HG03575 (cell line): ENCODE results near the gene ADGRD2.

Experiments
- ATAC-seq: cut with Tn5 transposase; IDR thresholded peaks from one replicate; pipeline ENCODE4 v1.9.1; 2021; ENCODE audit not compliant: unreplicated experiment, insufficient number of reproducible peaks, low FRiP score; ENCODE audit errors: extremely low read depth

The ADGRD2 gene

DNA sequence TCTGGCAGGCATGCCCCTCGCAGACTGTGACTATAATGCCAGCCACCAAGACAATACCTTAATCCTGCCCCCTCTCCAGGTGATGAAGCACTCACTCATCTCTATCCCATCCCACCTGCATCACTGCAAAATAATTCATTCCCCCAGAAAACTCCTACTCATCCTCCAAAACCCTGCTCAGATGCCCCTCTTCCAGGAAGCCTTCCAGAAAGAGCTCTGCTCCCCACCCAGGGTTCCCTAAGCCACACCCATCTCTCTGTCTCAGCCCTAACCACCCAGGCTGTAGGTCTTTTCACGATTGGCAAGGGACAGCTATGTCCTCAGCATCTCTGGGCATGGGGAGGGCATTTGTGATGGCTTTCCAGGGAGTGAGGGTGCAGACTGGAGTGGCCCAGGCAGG, 39.8 kb downstream of the ADGRD2 start:
- no peak for ATAC-seq

DNA sequence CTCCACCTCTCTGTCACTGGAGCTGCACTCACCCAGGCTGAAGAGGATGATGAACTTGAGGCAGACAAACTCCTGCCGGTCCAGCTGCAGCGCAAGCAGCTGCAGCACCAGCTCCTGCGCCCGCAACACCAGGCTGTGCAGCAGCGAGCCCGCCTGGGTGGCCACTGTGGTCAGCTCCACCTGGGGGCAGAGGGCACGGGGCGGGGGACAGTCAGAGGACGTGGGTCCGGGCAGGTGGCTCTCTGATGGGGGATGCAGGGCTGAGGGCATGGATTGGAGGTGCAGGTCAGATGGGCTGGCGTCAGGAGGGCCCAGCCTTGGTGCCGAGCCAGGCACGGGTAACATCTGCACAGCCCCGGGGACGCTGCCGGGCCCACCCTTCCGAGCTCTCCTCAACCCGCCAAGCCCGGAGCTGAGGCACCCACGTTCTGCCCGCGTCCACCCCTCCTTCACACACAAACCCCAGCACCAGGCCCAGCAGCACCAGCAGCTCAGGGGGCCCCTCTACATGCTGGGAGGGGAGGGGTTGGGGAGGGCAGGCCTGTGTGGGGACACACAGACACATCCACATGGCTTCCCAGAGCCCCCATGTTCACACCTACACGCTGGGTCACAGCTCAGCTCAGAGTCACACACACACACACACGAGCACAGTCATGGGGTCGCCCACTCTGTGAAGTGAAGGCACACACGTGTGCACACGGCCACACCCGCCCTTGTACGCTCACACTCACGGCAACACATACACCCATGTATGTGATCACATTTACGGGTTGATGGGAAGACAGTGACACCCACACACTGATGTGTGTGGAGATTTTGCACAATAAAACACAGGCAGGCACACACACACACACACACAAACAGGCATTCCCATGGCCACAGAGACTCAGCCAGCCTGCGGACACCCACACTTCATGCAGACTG, 41.1 kb downstream of the ADGRD2 start:
- no peak for ATAC-seq

DNA sequence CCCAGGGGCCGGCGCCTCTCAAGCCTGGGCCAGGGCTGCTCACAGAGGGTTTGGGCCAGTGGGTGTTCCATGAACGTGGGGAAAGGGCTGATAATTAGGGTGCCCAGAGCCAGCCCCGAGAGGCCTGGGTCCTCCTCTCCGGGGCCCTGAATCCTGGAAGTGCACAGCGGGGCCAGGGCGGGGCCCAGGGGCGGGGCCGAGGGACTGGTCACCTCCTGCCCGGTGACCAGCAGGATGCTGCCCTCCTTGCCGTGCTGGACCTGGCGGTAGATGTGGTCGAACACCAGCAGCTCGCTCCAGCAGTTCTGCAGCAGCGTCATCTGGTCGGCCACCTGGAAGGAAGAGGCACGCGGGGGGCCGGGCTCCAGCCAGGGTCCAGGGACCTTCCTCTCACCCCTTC, 42.6 kb downstream of the ADGRD2 start:
- no peak for ATAC-seq

DNA sequence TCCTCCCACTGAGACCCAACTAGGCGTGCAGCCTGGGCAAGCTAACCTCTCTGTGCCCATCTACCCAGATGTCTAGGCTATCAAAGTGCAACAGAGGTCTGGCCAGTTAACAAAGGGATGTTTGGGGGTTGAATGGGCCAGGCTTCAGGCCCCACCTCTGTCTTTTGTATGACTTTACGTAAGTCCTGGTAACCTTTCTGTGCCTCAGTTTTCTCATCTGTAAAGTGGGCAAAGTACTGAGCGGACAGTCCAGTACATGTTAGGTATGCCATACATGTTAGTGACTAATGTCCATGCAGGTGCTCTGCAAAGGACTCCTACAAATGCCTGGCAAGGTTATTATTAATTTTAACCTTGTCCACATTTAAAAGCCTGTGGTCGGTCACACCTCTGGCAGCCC, 43.0 kb downstream of the ADGRD2 start:
- ATAC-seq, result no peak

DNA sequence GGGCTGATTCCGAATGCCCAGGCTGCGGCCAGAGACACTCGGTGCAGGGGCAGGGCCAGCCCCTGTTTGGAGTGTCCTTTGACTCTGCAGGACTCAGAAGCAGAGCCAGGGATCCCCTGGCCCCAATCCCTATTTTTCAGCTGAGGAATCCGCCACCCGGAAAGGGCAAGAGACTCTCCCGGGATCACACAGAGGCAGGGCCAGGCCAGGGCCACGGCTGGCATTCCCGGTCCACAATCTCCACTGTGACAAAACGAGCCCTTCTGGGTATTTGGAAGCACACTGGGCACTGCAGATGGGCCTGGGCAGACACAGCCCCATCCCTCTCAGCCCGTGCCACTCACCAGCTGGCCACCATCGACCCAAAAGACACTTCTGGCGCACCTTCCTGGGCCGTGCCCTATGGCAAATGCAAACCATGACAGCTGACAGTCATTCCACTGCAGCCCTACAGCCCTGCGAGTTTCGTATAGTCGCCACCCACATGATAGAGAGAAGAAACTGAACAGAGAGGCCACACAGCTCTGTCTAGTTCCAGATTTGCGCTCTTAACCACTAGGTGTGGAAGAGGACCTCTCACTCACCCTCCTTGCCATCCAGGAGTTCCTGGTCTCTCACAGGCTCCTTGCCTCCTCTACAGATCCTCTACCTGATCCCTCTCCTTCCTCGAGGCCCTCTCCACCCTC, 43.7 kb downstream of the ADGRD2 start:
- ATAC-seq, result no peak

DNA sequence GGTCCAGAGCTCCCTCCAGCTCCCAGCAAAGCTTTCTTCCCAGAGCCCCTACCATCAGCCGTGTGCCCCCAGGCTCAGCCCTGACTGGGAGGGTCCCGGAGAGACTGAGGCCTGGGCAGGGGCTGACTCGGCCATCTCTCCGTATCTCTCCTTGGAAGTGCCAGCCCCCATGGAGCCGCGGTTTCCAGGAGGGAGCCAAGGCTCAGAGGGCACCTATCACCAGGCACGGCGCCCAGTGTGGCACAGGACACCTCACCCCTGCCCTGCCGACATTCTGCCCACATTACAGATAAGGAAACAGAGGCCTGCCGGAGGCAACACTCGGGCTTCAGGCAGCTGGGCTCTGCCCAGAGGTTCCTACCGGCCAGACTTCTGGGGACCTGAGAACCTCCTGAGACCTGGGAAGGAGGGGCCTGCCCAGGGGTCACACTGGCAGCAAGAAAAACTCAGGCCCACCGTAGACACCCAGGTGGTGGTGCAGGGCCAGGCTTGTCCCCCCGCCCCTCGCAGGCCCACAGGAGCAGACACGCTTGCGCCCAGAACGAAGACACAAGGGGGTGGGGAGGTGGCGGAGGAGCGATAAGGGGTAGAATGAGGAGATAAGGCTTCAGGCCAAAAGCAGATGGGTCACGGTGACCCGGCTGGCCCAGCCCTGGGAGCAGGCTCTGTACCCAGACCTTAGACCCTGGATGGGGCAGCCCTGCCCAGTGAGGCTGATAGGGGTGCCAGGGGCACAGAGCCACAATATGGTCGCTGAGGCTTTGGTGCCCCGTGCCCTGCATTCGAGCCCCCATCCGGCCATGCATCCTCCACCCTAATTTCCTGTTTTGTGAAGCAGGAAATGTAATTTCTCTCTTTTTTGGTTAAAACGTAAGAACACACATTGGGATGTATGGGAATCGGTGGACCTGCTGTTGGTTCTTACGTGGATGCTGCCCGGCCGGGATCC, 45.1 kb downstream of the ADGRD2 start:
- ATAC-seq, result no peak

DNA sequence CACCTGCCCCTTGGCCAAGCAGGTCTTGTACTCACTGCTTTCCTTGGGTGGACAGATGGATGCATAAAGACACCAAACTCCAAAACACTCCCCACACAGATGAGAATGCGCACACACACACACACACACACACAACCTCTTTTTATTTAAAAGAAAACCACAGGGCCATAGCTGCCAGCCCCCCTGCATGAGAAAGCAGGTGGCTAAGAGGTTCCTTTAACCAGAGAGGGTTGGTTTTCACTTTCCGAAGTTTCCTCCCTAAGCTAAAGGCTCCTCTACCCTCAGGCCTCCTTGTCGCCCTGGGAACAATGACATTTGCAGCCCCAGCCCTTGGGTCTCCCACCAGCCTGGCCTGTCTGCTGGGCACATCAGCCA, 45.8 kb downstream of the ADGRD2 start:
- ATAC-seq, result no peak

DNA sequence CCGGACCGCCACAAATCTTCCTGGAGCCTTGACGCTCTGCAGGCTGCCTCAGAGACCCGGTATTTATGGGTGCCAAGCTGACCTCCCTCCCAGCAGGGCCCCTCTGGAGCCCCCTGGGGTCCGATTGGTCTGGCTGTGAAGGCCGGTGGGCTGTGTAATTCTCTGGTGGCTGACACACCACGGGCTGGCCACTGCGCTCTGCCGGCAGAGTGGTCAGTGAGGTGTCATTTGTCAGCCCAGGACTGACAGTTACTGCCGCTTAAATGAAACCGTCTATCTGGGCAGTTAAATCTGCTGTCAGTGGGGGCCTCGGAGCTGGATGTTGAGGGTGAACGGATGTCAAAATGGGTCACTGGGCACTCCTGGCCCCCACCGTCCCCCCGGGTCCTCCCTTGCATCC, 46.2 kb downstream of the ADGRD2 start:
- ATAC-seq, result no peak

DNA sequence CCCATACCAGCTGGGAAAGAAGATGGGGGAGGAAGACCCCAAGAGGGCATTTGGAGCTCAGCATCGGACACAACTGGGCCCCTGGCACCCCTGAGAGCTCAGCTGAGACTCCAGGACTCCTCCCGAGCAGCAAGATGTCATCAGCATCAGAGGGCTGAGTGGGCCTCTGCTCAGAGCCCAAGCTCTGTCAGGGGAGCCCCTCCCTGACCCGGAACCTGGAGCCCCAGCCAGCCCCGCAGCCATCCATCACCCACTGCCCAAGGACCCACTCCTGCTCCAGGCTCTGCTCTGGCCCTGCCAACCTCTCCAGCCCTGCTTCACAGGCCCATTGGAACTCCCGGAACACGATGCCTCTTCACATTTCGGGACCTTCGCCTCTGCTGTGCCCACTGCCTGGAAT, 47.2 kb downstream of the ADGRD2 start:
- ATAC-seq, result no peak

DNA sequence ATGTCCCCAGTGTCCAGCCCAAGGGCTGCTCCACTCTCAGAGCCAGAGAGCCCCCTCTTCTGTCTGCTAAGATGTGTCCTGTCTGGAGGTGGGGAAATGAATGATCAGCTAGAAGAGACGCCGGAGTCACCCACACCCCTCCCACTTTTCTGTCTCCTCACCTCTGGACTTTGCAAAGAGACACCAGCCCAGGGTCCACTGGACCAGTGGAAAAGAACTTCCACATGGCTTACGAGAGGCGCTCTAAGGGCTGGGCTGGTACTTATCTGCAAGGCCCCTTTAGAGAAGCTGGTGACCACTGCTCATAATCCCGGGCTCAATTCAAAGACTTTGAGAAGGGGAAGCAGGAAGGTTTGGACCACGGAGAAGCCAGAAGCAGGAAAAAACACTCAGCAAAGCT, 47.8 kb downstream of the ADGRD2 start:
- no peak for ATAC-seq

DNA sequence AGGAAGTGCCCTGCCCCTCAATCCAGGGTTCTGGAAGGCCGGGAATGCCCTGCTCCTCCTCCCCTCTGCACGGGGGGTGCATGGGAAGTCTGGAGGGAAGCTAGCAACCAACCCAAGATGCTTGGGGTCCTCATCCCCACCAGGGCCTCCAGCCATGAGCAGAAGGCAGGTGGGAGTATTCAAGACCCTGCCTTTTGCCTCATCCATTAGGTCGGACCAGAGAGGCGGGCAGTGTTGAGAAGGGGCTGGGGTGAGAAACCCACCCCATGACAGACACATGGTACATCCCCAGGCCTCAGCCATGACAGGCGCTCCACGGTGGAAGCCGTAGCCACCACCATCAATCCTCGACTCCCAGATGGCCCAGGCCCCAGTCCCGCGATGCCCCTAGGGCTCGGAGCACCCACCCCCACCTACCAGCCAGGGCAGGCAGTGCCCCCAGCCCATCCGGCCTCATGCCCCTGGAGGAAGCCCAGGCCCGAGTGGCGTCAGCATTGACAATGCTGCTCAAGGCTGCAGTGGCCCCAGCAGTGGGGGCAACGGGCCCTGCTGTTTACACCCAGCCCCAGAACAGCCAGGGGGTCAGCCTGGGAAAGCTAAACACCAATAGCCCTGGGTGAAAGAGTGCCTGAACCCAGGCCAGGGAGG, 48.4 kb downstream of the ADGRD2 start:
- no peak for ATAC-seq

DNA sequence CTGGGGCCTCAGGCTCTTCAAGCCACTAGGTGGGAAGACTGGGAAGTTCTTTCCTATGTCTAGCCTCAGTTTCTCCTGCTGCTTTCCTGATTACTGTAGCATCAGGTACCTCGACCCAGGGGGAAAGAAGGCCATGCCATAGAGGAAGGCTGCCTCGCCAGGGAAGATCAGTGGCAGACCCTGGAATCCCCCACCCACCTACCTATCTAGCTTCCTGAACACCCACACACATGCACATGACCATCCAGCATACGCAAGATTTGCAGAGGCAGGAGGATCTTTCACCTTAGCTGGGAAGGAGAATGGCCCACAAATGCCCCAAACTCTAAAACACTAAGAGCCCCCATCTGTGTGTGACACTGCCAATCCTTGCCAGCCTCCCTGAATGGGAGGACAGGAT, 49.0 kb downstream of the ADGRD2 start:
- no peak for ATAC-seq

DNA sequence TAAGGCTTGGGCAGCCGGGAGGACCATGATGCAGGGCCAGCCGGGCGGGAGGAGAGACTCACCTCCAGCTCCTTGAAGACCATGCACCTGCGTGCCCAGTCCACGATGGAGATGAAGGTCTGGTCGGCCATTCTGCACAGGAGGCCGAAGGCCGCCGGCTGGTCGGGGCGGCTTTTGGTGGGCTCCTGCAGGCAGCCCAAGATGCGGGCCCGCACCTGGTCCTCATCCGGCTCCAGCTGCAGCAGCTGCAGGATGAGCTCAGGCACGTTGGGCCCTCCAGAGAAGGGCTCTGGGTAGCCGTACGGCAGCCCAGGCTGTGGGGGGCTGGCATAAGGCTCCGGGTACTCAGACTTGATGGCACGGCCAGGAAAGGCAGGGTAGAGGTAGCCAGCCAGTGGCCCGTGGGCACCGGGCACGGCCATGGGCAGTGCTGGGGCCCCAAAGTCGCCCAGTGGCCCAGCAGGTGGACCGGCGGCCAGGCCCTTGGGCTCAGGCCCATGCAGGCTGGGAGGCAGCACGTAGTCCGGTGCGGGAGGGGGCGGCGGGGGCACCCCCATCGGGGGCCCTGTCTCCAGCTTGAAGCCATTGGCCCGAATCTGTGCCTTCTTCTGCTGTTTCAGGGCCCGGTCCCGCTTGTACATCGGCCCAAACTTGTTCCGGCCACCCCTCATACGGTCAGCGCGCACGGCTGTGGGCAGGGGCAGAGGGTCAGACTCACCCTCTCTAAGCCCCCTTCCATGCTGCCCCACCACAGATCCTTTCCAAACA, 50.0 kb downstream of the ADGRD2 start:
- ATAC-seq, result no peak

DNA sequence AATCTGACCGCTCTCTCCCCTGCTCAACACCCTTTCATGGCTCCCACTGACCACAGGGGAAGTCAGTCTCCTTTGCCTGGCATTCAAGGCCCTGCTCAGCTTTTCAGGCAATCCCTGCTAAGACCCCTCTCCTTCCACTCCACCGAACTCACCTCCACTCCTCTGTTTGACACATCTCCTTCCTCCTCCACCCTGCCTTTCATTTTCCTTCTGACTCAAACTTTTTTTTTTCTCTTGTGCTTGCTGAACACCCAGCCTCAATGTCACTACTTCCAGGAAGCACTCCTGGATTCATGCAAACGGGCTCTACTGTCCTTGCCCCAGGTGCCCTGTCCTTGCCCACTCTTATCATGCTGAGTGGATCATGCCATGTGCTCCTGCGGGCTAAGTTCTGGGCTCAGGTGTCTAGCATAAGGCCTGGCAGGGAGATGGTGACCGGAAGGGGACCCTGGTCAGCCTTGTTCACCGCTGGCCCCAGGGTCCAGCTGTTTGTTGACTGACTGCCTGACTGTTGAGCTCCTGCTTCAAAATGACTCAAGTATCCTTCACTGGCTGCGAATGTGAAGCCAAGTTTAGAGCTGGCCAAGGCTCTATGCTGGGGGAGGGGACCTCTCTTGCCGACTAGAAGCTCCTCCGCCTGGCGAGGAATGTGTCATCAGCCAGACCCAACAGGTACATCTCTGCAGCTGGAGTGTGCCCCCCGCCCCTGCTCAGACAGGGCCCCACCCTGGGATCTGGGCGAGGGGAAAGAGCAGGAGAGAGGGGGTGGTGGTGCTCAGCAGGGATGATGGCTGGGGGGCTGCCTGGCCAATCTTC, 50.8 kb downstream of the ADGRD2 start:
- ATAC-seq, result no peak

DNA sequence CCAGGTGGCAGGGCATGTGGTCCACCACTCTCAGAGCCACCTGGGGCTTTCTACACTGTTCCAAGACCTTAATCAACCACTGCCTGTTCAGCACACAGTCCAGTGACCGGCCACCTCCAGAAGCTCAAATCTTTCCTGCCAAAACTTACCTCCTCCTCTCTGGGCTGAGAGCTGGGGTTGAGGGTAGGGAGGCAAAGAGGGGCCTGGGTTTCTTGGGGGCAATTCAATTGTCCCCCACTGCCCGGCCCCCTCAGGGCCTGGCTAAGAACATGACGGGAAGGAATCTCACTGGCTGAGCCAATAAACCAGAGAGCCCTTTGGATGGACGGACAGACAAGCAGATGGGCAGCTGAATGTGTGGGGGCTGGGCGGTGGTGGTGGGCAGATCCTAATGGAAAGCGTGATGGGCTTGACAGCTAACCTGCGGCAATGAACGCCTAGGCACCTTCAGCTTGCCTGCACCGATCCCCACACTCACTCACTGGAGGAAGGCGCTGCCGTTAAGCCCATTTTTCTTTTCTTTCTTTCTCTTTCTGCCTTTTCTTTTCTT, 51.6 kb downstream of the ADGRD2 start:
- ATAC-seq, result no peak

DNA sequence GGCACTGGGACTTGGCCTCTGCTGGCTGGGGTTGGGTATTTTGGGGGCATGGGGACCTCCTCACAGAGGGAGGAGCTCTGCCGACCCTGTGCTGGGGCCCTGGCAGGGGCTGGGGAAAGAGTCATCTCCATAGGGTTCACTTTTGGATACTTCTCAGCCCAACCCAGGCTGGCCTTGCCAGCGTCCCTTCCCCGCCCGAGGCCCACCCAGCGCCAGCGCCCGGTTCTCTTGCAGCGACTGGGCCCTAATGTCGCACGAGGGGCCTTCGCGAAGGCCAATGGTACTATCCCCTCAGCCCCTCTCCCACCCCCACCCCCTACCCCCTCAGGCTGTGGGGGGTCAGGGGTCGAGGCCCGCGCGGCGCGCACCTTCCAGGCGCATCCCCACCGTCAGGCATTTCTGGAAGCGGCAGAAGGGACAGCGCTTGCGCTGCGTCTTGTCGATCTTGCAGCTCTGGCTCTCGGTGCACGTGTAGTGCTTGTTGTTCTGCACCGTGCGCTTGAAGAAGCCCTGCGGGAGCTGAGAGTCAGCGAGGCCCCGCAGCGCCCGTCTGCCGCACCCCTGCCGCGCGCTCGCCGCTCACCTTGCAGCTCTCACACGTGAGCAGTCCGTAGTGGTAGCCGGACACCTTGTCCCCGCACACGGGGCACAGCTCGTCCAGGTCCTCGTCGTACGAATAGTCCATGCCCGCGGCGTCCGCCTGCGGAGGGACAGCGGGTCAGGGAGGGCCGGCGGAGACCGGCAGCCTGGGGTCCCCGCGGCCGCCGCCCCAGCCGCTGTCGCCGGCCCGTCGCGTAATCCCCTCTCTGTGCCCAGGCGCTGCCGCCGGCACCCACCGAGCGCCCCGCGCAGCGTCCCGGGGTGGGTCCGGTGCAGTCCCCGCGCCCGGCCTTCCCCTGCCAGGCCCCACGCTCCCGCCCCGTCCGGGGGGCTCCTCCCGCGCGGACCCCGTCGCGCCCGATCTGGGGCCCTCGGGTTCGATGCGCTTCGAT, 52.8 kb downstream of the ADGRD2 start:
- ATAC-seq, result no peak
